GM12878 (cell line): ENCODE results near the gene ZNF888. TPM values are rescaled to one million over a fixed set of nuclear protein-coding genes. Genes with fewer than 3 reads are reported as not detected.

Experiments used
- ATAC-seq: fragments of 200-7000 bp; cut with Tn5 transposase; 3 replicates; pipeline ENCODE4 v1.9.1; 2020; ENCODE audit warnings: mild to moderate bottlenecking, moderate library complexity
- BruUV-seq: library from RNA; stranded (reverse); fragments of 400-500 nt; replicated peaks from 2 replicates; lab custom pipeline; 2021; lab: Mats Ljungman, UMichigan
- CTCF ChIA-PET: fragments of 300-600 bp; sonication (Branson Sonifier 250); formaldehyde crosslinking; extraction: SDS; loops from one replicate; lab custom pipeline; 2021; ENCODE audit warnings: inconsistent platforms; lab: Yijun Ruan, JAX
- POLR2A ChIA-PET: fragments of 350-600 bp; formaldehyde crosslinking; extraction: SDS; loops from one replicate; lab custom pipeline; 2021; ENCODE audit warnings: inconsistent platforms; lab: Charles Lee
- RAD21 ChIA-PET: fragments of 300-600 bp; sonication (Branson Sonifier 250); formaldehyde crosslinking; loops from one replicate; lab custom pipeline; 2023; ENCODE audit warnings: antibody characterized with exemption; ENCODE audit not compliant: unreplicated experiment; lab: Charles Lee
- SMC1A ChIA-PET: fragments of 300-600 bp; sonication (Branson Sonifier 250); formaldehyde crosslinking; loops from one replicate; lab custom pipeline; 2023; ENCODE audit not compliant: unreplicated experiment, uncharacterized antibody; lab: Charles Lee
- DNase-seq: peaks from one replicate; pipeline ENCODE4 v3.0.0-alpha.2; 2011; ENCODE audit warnings: low read depth, low spot score
- FAIRE-seq: peaks from 3 replicates; lab custom pipeline; 2011; peaks lifted over from hg19 to GRCh38; lab: Jason Lieb, UNC
- H2AFZ ChIP-seq: 2 replicates; pipeline ENCODE4 v1.6.0; 2011; ENCODE audit warnings: low read depth, low read length, control low read depth; ENCODE audit not compliant: control insufficient read depth
- H3K27ac ChIP-seq: 2 replicates; pipeline ENCODE4 v1.5.1; 2011; ENCODE audit warnings: control low read depth; ENCODE audit not compliant: control insufficient read depth, insufficient read depth
- H3K27me3 ChIP-seq, 2 experiments: replicated peaks in 1 of 2; 2 replicates each; pipeline versions ENCODE4 v1.6.0 to v1.6.1; 2011; ENCODE audit warnings: low read length in 1 of 2; ENCODE audit not compliant: control insufficient read depth in 2 of 2, insufficient read depth in 2 of 2
- H3K36me3 ChIP-seq, 2 experiments: 2 replicates each; pipeline ENCODE4 v1.5.1; 2011; ENCODE audit warnings: low read length in 1 of 2; ENCODE audit not compliant: control insufficient read depth in 2 of 2, insufficient read depth in 2 of 2
- H3K4me1 ChIP-seq: 2 replicates; pipeline ENCODE4 v1.6.1; 2011; ENCODE audit warnings: mild to moderate bottlenecking, low read length, moderate library complexity, mixed read lengths; ENCODE audit not compliant: control insufficient read depth, insufficient read depth
- H3K4me2 ChIP-seq: 2 replicates; pipeline ENCODE4 v1.6.0; 2011; ENCODE audit warnings: control low read depth; ENCODE audit not compliant: control insufficient read depth, insufficient read depth
- H3K4me3 ChIP-seq: fragments of 200-600 bp; sonication (generic); 2 replicates; pipeline ENCODE4 v1.5.1; 2016
- H3K79me2 ChIP-seq: 2 replicates; pipeline ENCODE4 v1.6.0; 2011; ENCODE audit warnings: low read length; ENCODE audit not compliant: control insufficient read depth, insufficient read depth
- H3K9ac ChIP-seq: 2 replicates; pipeline ENCODE4 v1.8.0; 2011; ENCODE audit warnings: low read length, control low read depth, mixed read lengths; ENCODE audit not compliant: control insufficient read depth, insufficient read depth
- H3K9me3 ChIP-seq: replicated peaks from 3 replicates; pipeline ENCODE4 v1.5.1; 2011; ENCODE audit warnings: mild to moderate bottlenecking, low read length; ENCODE audit not compliant: control insufficient read depth, insufficient read depth
- H4K20me1 ChIP-seq: 2 replicates; pipeline ENCODE4 v1.6.0; 2011; ENCODE audit not compliant: control insufficient read depth, insufficient read depth
- CREM ChIP-seq: IDR thresholded peaks from 2 replicates; pipeline ENCODE4 v1.6.1; 2014; ENCODE audit warnings: antibody characterized with exemption, low read depth
- PBX3 ChIP-seq: IDR thresholded peaks from 2 replicates; pipeline ENCODE4 v1.6.1; 2011; ENCODE audit warnings: mild to moderate bottlenecking, low read depth, low read length, moderate library complexity; ENCODE audit not compliant: insufficient replicate concordance
- RAD51 ChIP-seq: fragments of 450-650 bp; IDR thresholded peaks from 2 replicates; pipeline ENCODE4 v1.6.1; 2016; ENCODE audit warnings: moderate library complexity, mild to moderate bottlenecking, inconsistent platforms
- SMAD1 ChIP-seq: fragments of 450-650 bp; IDR thresholded peaks from 2 replicates; pipeline ENCODE4 v1.6.1; 2018; ENCODE audit warnings: mild to moderate bottlenecking, low read depth; ENCODE audit not compliant: partially characterized antibody
- TAF1 ChIP-seq: IDR thresholded peaks from 2 replicates; pipeline ENCODE4 v1.6.1; 2011; ENCODE audit warnings: mild to moderate bottlenecking, low read depth, low read length, borderline replicate concordance
- ZNF384 ChIP-seq: IDR thresholded peaks from 2 replicates; pipeline ENCODE4 v1.6.1; 2012; ENCODE audit warnings: low read depth, mild to moderate bottlenecking, low read length, improper control_type of control experiment, borderline replicate concordance
- WGBS: methylation state at CpG from one replicate; pipeline ENCODE4 v1.1.6; 2016; ENCODE audit warnings: low lambda C conversion rate; ENCODE audit not compliant: insufficient replicate concordance, insufficient coverage; ENCODE audit errors: missing lambda C conversion rate; 5-methylcytosine and 5-hydroxymethylcytosine counted together
- in situ Hi-C: fragments of 300-500 bp; cut with MboI; formaldehyde crosslinking; loops from 9 replicates; pipeline ENCODE4 v1.14.3; 2018; ENCODE audit warnings: mixed read lengths
- intact Hi-C: fragments of 100-400 bp; cut with micrococcal nuclease; formaldehyde crosslinking; loops from one replicate; pipeline ENCODE4 v1.14.2; 2022; ENCODE audit not compliant: unreplicated experiment
- polyA plus RNA-seq, 11 experiments: library from polyadenylated mRNA; depleted of rRNA in 4 of 11; unstranded in 6 of 11; stranded (reverse) in 5 of 11; fragments of >200 nt; fragmentation: Nextera tagmentation in 4 of 11; fragmentation: Illumina TruSeq in 1 of 11; extraction: Ambion mirVana in 4 of 11; extraction: Trizol in 1 of 11; gene quantifications; 1 replicate in 1 of 11; 2 replicates in 10 of 11; pipeline versions ENCODE4 v1.2.1 to v1.2.3, GENCODE V29; 2011 to 2016; ENCODE audit warnings: inconsistent platforms in 2 of 11, missing spikeins in 2 of 11, low read depth in 1 of 11
- total RNA-seq, 4 experiments: library from RNA; depleted of rRNA in 3 of 4; stranded (reverse); fragments of >200 nt in 3 of 4; fragmentation: Illumina TruSeq in 1 of 4; extraction: Trizol in 1 of 4; gene quantifications; 2 replicates each; pipeline versions ENCODE4 v1.2.1 to v1.2.3, GENCODE V29; 2013 to 2021

The ZNF888 gene
- total and polyA plus RNA-seq, 10 of the 15 experiments (the other 5 are each of a cell fraction or from before 2014, with no cell fraction given), result 0.26 to 4.3 (median 2.7) TPM

- SMC1A ChIA-PET, result no interaction called here
- no TSS peak for BruUV-seq
- RAD21 ChIA-PET, result no interaction called here
- no peak overlapping the region for H2AFZ ChIP-seq
- H3K79me2 ChIP-seq, result no peaks in the 10 kb centered on the region
- POLR2A ChIA-PET, result no interaction called here
- no peak overlapping the region for H3K9ac ChIP-seq
- no peak overlapping the region for H3K4me2 ChIP-seq
- H3K36me3 ChIP-seq, result peaks cover 5 to 20% of the 10 kb centered on the region in 2 experiments
- intact Hi-C loops (no loop called here), in situ Hi-C loops (no loop called here)
- no peak for FAIRE-seq
- CTCF ChIA-PET, result no interaction called here
- no peak for ATAC-seq
- peaks cover 29% of the 10 kb centered on the region; the same call in 2 of the 3 replicates for H3K9me3 ChIP-seq
- WGBS, result 98% methylated on average over 13 of the region's 13 CpGs
- no peak overlapping the region for H3K27ac ChIP-seq
- no peaks in the 10 kb centered on the region for H4K20me1 ChIP-seq
- H3K4me3 ChIP-seq, result no peak overlapping the region
- no peaks in the 10 kb centered on the region for H3K4me1 ChIP-seq
- no peak for DNase-seq
- TF ChIP-seq TAF1 (no peak), RAD51 (no peak), ZNF384 (no peak), CREM (no peak), SMAD1 (no peak), PBX3 (no peak)
- H3K27me3 ChIP-seq, result no peaks in the 10 kb centered on the region
These were observed 25.0 kb upstream of the ZNF888 start for GRCh38 chr19:52948025-52948770.
